NCI-H69 (cell line): ENCODE measurements around the gene PPP1R13B.
A peak's percentile ranks its signal among the peaks of the same experiment; 100 is the strongest.

ENCODE experiments used
- DNase-seq: peaks from one replicate; lab custom pipeline; 2025; lab: John Stamatoyannopoulos, UW

PPP1R13B gene

GRCh38 chr14:103880348-103881267, 33.2 kb upstream of the PPP1R13B start:
- DNase-seq = peak; percentile 60

- peak; percentile 57 for DNase-seq
Observed at GRCh38 chr14:103879570-103880347, 32.4 kb upstream of the PPP1R13B start.

- no peak for DNase-seq
Observed at GRCh38 chr14:103879118-103879569, 31.8 kb upstream of the PPP1R13B start.

- no peak for DNase-seq
Observed at GRCh38 chr14:103878180-103878579, 30.8 kb upstream of the PPP1R13B start.

GRCh38 chr14:103875010-103875409, 27.6 kb upstream of the PPP1R13B start:
- DNase-seq = peak; percentile 25

GRCh38 chr14:103872481-103873113, 25.2 kb upstream of the PPP1R13B start:
- no peak for DNase-seq

- DNase-seq = no peak
Observed at GRCh38 chr14:103871596-103872480, 24.5 kb upstream of the PPP1R13B start.

GRCh38 chr14:103870891-103871595, 23.7 kb upstream of the PPP1R13B start:
- DNase-seq = no peak

GRCh38 chr14:103870144-103870876, 22.9 kb upstream of the PPP1R13B start:
- no peak for DNase-seq

- no peak for DNase-seq
Observed at GRCh38 chr14:103869406-103870143, 22.2 kb upstream of the PPP1R13B start.

- no peak for DNase-seq
Observed at GRCh38 chr14:103868242-103868897, 21.0 kb upstream of the PPP1R13B start.

- DNase-seq = peak; percentile 89
Observed at GRCh38 chr14:103867523-103867953, 20.2 kb upstream of the PPP1R13B start.

- DNase-seq = no peak
Observed at GRCh38 chr14:103867020-103867419, 19.6 kb upstream of the PPP1R13B start.

GRCh38 chr14:103863245-103863644, 15.9 kb upstream of the PPP1R13B start:
- DNase-seq = no peak

GRCh38 chr14:103862393-103862782, 15.0 kb upstream of the PPP1R13B start:
- DNase-seq = peak; percentile 29

- no peak for DNase-seq
Observed at GRCh38 chr14:103861413-103862392, 14.3 kb upstream of the PPP1R13B start.

GRCh38 chr14:103859416-103860202, 12.2 kb upstream of the PPP1R13B start:
- DNase-seq = peak; percentile 59
